Measurements from ENCODE around the gene UBR4. TPM values are rescaled to one million over a fixed set of nuclear protein-coding genes. Genes with fewer than 3 reads are reported as not detected.

The UBR4 gene
- total RNA-seq, 2 donors from 2014 or later, result 97.7 to 114 TPM

DNA sequence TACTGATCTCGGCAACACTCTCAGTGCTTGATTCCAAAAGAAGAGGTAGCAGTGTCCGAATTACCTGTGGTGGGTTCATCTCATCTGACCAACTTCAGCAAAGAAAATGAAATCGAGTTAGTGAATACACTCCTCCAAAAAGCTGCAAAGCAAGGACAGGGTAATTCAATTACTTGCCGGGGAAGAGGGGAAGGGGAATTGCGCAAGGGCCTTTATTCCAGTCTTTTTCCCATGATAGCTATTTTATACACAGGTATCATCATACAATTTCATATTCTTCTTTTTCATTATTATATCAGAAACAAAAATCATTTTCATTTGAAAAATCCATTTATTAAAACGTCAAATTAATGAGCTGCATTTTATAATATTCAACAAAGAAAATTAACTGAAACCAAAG is 42.9 kb downstream of the UBR4 start:
- Histone ChIP-seq H3K27ac (no peak overlapping the region), H3K4me3 (no peak overlapping the region), H3K9me3 (no peaks in the 10 kb centered on the region), H3K4me1 (no peaks in the 10 kb centered on the region), H3K9ac (ENCODE audit: low read depth in 2 of 2, low read length in 2 of 2) (no peak overlapping the region), H3K27me3 (no peaks in the 10 kb centered on the region), H3K36me3 (peaks cover 29% of the 10 kb centered on the region)
- no peak for DNase-seq
- TF ChIP-seq, protein P1, sequence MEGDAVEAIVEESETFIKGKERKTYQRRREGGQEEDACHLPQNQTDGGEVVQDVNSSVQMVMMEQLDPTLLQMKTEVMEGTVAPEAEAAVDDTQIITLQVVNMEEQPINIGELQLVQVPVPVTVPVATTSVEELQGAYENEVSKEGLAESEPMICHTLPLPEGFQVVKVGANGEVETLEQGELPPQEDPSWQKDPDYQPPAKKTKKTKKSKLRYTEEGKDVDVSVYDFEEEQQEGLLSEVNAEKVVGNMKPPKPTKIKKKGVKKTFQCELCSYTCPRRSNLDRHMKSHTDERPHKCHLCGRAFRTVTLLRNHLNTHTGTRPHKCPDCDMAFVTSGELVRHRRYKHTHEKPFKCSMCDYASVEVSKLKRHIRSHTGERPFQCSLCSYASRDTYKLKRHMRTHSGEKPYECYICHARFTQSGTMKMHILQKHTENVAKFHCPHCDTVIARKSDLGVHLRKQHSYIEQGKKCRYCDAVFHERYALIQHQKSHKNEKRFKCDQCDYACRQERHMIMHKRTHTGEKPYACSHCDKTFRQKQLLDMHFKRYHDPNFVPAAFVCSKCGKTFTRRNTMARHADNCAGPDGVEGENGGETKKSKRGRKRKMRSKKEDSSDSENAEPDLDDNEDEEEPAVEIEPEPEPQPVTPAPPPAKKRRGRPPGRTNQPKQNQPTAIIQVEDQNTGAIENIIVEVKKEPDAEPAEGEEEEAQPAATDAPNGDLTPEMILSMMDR (IDR thresholded peaks at IDR 0.05), result no peak
- intact Hi-C loops (cut with DNase I), result no loop called here

DNA sequence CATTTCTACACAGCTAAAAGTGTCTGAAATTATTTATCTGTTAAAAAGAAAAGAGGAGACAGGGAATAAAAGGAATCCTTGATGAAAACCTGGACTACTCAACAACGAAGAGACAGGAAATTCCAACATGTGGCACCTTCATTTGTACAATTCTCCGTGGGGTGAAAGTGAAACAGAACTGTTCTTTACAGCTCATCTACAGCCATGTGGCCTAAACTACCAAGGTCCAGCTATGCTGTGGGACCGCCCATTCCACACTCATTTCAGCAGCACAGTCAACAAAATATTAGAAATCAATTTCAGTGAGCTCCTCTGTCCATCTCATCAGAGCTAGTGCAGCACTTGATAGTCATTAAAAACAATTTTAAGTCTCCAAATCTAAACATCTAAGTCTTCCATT is 44.0 kb downstream of the UBR4 start:
- H3K9me3 ChIP-seq, result no peaks in the 10 kb centered on the region
- DNase-seq, result no peak
- no peak overlapping the region for H3K27ac ChIP-seq
- H3K9ac ChIP-seq (ENCODE audit: low read depth in 2 of 2, low read length in 2 of 2), result no peak overlapping the region
- H3K4me3 ChIP-seq, result no peak overlapping the region
- intact Hi-C loops (cut with DNase I), result no loop called here
- H3K36me3 ChIP-seq, result peaks cover 34% of the 10 kb centered on the region
- TF ChIP-seq, protein P1 (IDR thresholded peaks at IDR 0.05), result no peak
- H3K4me1 ChIP-seq, result no peaks in the 10 kb centered on the region
- H3K27me3 ChIP-seq, result no peaks in the 10 kb centered on the region

DNA sequence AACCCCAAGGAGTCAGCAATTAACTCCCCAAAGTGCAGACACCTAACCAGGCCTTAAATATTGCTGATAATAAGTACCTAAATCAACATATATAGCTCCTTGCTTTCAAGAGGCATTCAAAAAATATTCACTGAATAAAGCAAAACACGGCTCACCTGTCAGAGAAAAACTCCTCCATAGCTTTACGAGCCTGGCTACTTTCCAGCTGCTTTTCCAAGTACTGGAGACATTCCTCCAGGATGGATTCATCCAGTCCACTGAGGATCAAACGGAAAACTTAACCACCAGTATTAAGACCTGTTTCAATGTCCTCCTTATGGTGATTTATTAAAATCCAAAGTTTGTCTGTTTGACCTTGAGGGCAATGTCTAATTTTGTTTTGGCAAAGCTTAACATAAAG is 44.6 kb downstream of the UBR4 start:
- no peak overlapping the region for H3K4me3 ChIP-seq
- H3K4me1 ChIP-seq, result no peaks in the 10 kb centered on the region
- H3K36me3 ChIP-seq, result peaks cover 40% of the 10 kb centered on the region
- intact Hi-C loops (cut with DNase I), result no loop called here
- peak; percentile 65 for DNase-seq
- no peaks in the 10 kb centered on the region for H3K9me3 ChIP-seq
- no peaks in the 10 kb centered on the region for H3K27me3 ChIP-seq
- TF ChIP-seq, protein P1 (IDR thresholded peaks at IDR 0.05), result no peak
- no peak overlapping the region for H3K27ac ChIP-seq
- no peak overlapping the region for H3K9ac ChIP-seq (ENCODE audit: low read depth in 2 of 2, low read length in 2 of 2)

GRCh38 chr1:19164274-19165015 is 45.6 kb downstream of the UBR4 start:
- peaks cover 48% of the 10 kb centered on the region for H3K36me3 ChIP-seq
- no peaks in the 10 kb centered on the region for H3K4me1 ChIP-seq
- no peak overlapping the region for H3K27ac ChIP-seq
- intact Hi-C loops (cut with DNase I), result no loop called here
- H3K9me3 ChIP-seq, result no peaks in the 10 kb centered on the region
- H3K9ac ChIP-seq (ENCODE audit: low read depth in 2 of 2, low read length in 2 of 2), result peak overlapping the region in 1 of 2 donors; percentile 0
- H3K27me3 ChIP-seq, result no peaks in the 10 kb centered on the region
- TF ChIP-seq, protein P1 (IDR thresholded peaks at IDR 0.05), result no peak
- no peak overlapping the region for H3K4me3 ChIP-seq
- DNase-seq, result no peak

GRCh38 chr1:19163261-19163660 is 46.8 kb downstream of the UBR4 start:
- peaks cover 56% of the 10 kb centered on the region for H3K36me3 ChIP-seq
- H3K27ac ChIP-seq, result no peak overlapping the region
- intact Hi-C loops (cut with DNase I), result no loop called here
- H3K4me3 ChIP-seq, result no peak overlapping the region
- no peak for DNase-seq
- TF ChIP-seq, protein P1 (IDR thresholded peaks at IDR 0.05), result no peak
- no peak overlapping the region for H3K9ac ChIP-seq (ENCODE audit: low read depth in 2 of 2, low read length in 2 of 2)
- H3K9me3 ChIP-seq, result no peaks in the 10 kb centered on the region
- H3K27me3 ChIP-seq, result no peaks in the 10 kb centered on the region
- no peaks in the 10 kb centered on the region for H3K4me1 ChIP-seq
